Hepatocyte (in vitro differentiated cells): ENCODE data around the gene HS3ST5.

ENCODE experiments used
- EZH2 ChIP-seq: fragments of 200-600 bp; sonication (generic); IDR thresholded peaks from 2 replicates; pipeline ENCODE4 v1.6.1; 2016; ENCODE audit warnings: antibody characterized with exemption, mild to moderate bottlenecking, borderline replicate concordance
- TF ChIP-seq, protein P1 (sequence below): fragments of 200-600 bp; sonication (generic); IDR thresholded peaks from 2 replicates; pipeline ENCODE4 v1.5.1; 2016; ENCODE audit warnings: antibody characterized with exemption, mild to moderate bottlenecking; ENCODE audit not compliant: poor library complexity

DNA sequence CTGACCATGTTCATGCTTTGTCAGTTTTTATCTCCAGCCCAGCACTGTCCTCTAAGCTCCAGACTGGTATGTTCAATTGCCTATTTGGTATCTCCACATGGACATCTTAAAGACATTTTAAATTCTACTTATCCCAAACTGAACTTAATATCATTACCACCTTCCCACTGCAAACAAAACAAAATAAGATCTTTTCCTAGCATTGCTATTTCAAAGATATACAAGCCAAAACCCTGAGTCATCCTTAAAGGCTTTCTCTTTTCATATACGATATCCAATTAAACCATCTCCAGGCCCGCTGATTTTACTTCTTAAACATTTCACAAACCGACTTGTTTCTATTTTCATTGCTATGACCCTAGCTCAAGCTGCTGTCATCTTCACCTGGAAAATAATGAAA is 35.1 kb upstream of the HS3ST5 start:
- TF ChIP-seq EZH2, result no peak
- TF ChIP-seq, protein P1, sequence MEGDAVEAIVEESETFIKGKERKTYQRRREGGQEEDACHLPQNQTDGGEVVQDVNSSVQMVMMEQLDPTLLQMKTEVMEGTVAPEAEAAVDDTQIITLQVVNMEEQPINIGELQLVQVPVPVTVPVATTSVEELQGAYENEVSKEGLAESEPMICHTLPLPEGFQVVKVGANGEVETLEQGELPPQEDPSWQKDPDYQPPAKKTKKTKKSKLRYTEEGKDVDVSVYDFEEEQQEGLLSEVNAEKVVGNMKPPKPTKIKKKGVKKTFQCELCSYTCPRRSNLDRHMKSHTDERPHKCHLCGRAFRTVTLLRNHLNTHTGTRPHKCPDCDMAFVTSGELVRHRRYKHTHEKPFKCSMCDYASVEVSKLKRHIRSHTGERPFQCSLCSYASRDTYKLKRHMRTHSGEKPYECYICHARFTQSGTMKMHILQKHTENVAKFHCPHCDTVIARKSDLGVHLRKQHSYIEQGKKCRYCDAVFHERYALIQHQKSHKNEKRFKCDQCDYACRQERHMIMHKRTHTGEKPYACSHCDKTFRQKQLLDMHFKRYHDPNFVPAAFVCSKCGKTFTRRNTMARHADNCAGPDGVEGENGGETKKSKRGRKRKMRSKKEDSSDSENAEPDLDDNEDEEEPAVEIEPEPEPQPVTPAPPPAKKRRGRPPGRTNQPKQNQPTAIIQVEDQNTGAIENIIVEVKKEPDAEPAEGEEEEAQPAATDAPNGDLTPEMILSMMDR, result no peak
